Measurements from ENCODE around the gene IL13RA1.
"Not testable (repeated sequence)": the region's sequence is repeated elsewhere in the genome, so short reads cannot be mapped to it uniquely, and the experiment has no call there.

The IL13RA1 gene

DNA sequence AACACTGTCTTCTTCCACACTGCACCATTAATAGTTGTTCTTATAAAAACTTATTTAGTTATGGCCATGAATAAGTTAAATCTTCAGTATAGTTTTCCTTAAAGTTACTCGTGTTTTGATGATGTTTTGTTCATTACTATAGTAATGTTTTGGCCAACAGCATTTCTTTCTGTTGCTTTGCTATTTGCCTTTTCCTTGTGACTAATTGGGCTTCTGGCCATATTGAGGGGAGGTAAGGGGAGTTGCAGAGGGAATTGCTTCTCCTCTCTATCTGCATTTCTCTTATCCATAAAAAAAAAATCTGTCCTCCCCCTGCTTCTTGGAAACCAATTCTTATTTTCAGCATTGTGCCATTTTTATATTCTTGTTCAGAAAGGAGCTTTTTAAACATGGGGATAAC, 53.5 kb downstream of the IL13RA1 start:
- DNase-seq = no peak

DNA sequence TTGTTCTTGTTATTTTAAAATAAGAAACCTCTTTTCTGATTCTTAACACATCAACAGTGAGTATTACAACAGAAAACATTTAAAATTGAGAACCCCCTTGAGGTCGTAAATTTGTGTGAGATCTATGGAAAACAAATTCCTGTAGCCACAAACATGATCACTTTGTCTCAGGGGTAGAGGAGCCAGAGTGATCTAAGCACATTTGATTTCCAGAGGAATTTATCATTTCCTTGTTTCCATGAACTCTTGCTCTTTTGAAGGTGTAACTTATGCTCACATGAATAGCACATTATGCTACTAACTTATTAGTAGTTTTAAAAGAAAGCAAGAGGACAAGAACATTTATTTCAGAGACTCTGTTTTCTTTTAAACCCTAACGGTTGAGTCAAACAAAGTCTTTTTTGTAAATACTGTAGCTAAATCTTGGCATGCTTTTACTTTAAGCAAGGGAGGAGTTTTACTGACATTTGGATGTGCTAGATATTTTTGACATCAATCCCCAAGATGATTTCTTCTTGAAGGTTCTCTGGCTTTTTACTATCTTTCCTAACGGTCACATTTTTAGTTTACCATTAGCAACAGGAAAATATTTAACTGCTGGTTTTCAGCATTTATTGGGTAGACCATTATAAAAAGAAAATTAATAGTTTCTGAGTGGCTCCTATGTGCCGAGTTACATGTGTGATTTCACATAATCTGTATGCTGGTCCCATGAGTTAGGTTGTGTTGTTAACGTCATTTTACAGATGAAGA, 68.3 kb downstream of the IL13RA1 start:
- no peak for DNase-seq

DNA sequence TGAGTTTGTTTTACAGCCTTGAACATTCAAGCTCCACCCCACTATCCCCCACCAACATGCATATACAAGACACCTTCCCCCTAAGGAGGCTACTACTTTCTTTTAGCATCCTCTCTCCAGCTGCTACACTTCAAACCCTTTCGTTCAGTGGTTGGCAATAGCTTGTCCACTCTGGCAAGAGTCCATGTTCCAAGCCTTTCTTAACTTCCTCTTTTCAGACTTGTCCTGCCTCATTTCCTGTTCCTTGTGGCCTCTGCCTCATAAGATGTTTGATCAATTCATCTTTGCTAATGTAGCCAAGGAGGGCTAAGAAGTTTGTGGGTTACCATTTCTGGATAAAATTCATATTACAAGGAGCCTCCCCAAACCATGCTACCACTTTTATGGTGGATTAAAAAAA, 75.5 kb downstream of the IL13RA1 start:
- DNase-seq = peak; percentile 13

DNA sequence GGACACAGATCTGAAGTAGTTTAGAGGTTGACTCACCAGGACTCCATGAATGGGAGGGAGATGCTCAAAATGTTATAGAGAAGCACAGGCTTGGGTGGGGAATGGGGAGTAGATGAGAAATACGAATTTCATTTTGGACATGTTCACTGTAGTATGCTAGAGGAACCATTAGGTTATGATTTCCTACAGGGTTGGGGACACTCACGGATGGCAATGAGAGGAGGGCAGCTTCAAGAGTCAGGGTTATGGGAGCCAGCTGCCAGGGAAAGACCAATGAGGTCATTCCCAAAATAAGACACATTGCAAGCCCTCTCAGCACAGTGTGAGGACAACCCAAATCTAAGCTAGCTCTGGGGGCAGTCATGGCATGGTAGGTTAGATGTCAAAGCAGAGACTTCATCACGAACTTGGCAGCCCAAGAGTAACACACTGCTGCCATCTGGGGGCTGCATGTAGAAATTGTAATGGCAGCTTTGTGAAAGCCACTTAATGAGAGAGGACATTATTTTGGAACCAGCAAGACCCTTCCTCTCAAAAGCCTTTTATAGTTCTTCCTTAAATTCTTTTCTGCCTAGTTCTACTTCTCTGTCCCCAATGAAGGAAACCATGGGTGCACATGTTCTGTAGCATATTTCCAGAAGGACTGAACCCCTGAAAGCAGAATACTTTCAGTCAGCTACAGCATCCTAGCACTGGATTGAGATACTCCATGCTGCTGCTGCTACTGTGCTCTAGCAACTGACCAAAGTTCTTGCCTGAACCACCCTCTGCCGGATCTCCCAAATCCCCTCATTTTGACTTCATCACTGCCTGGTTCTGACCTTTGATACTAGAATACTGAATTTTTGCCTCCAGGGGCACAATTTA, 80.0 kb downstream of the IL13RA1 start:
- DNase-seq = peak; percentile 51

DNA sequence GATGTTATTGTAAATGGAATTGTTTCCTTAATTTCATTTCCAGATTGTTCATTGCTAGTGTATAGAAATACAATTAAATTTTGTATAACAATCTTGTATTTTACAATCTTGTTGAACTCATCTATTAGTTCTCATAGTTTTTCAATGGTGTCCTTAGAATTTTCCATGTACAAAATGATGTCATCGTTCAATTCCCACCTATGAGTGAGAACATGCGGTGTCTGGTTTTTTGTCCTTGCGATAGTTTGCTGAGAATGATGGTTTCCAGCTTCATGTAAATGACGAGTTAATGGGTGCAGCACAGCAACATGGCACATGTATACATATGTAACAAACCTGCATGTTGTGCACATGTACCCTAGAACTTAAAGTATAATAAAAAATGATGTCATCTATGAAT, 89.9 kb downstream of the IL13RA1 start:
- DNase-seq = not testable (repeated sequence)

DNA sequence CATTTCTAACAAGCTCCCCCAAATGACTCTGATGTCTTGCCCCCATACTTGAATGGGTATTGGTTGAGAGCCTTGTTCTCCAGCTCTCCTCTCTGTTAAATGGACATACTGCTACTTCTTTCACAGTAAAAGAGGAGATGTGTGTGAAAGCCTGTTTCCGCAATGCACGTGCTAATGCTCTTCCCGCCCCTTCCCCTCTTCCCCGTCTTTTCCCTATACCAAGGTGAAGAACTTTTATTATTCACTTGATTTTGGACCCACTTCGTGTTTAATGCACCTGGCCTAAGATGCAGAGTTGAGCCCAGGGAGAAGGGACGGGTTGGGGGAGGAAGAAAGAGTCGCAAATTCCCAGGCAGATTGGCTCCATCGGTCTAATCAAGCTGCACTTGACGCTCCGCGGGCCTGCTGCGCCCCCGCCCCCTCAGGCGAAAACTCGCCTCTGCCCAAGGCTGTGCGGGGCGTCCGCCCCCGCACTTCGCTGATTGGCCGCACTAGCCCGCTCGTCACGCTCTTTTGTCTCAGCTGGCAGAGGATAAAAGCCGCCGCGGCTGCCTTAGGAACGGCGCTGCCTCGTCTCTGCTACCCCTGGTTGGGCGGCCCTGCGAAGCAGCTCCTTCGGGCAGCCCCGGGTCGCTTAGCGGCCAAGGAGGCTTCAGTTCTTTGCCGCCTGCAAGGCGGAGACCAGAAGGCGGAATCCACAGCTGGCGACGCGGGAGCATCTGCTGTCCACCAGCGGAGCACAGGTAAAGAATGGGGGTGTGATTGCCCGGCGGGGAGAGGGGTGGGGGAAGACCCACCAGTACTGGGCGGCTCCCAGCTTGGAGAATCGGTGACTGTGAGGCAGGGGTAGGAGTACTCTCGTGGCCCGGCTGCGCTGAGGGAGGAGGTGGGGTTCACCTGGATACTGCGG, 96.1 kb downstream of the IL13RA1 start, which contains the start of gene ZCCHC12:
Gene ZCCHC12 (plus strand): TSS at position 562 of the 910 bp plus-strand sequence. CDS start 1,421 bp downstream, outside the sequence.
- DNase-seq = peak; percentile 48

DNA sequence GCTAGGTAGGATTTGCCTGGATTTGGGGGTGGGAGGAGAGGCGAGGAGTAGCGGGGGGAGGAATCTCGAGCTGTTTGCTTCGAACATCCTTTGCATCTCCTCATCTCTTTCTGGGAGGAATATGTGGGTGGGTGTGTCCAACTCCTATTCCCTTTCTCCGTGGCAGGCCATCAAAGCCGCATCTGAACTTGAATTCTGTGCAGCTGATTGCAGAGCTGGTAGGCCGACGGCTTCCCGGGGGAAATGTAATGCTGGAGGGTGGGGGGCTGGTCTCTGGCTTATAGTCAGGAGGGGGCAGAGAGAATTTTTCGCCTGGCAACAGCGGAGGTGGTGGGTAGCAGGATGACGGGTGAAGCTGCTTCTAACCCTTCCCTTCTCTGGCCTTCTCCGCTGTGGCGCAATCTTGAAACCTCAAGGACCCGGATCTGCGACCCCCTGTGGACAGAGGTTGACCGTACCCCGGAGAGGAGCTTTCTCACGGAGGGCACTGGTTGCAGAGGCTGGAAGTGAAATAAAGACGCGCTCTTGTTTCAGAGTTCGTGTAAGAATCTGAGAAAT, 96.8 kb downstream of the IL13RA1 start:
- DNase-seq = no peak

DNA sequence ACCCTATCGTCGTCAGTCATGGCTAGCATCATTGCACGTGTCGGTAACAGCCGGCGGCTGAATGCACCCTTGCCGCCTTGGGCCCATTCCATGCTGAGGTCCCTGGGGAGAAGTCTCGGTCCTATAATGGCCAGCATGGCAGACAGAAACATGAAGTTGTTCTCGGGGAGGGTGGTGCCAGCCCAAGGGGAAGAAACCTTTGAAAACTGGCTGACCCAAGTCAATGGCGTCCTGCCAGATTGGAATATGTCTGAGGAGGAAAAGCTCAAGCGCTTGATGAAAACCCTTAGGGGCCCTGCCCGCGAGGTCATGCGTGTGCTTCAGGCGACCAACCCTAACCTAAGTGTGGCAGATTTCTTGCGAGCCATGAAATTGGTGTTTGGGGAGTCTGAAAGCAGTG, 97.8 kb downstream of the IL13RA1 start:
- no peak for DNase-seq

DNA sequence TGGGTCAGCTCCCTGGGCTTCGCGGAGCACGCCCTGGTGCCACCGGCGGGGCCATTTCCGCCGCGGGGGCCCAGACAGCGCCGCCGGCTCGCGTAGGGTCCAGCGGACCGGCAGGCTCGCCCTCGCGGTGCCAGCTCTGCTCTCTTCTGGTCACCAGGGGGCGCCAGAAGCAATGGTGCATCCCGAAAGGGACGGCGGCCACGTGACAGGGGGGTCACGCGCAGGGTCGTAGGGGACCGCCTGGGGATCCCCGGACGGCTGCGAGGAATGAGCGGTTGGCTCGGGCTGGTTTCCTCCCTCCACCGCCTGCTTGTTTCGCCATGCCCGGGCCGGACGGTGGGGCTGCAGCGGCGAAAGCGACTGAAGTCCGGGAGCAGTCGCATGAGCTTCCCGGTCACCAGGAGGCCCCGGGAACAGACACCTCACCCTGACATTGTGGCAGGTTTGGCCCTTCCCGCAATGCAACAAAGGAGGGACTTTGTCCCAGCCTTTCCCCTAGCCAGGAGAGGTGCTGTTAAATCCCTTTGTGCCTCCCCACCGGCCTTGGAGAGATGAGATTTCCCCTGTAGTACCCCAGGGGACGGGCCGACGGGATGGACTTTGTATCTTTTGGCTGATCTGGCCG, 112.0 kb downstream of the IL13RA1 start:
- peak; percentile 45 for DNase-seq

Measured in fibroblast of skin of back (primary cell).